Hepatocyte (in vitro differentiated cells): ENCODE results near the gene C10orf67. TPM values are rescaled to one million over a fixed set of nuclear protein-coding genes. Genes with fewer than 3 reads are reported as not detected.

Experiments used
- DNase-seq: peaks from one replicate; pipeline ENCODE4 v3.0.0-alpha.2; 2016; ENCODE audit warnings: low spot score
- H2AFZ ChIP-seq: fragments of 200-600 bp; sonication (generic); 2 replicates; pipeline ENCODE4 v1.6.0; 2016; ENCODE audit warnings: antibody characterized with exemption, mild to moderate bottlenecking
- H3K27ac ChIP-seq: fragments of 200-600 bp; sonication (generic); 2 replicates; pipeline ENCODE4 v1.5.1; 2016; ENCODE audit warnings: mild to moderate bottlenecking
- H3K27me3 ChIP-seq: fragments of 200-600 bp; sonication (generic); 2 replicates; pipeline ENCODE4 v1.6.1; 2016
- H3K36me3 ChIP-seq: fragments of 200-600 bp; sonication (generic); replicated peaks from 2 replicates; pipeline ENCODE4 v1.5.1; 2016; ENCODE audit warnings: low read depth; ENCODE audit not compliant: insufficient read depth
- H3K4me1 ChIP-seq: fragments of 200-600 bp; sonication (generic); 2 replicates; pipeline ENCODE4 v1.5.1; 2016; ENCODE audit warnings: mild to moderate bottlenecking, moderate library complexity; ENCODE audit not compliant: insufficient read depth
- H3K4me2 ChIP-seq: fragments of 200-600 bp; sonication (generic); 2 replicates; pipeline ENCODE4 v1.6.0; 2016
- H3K4me3 ChIP-seq: fragments of 200-600 bp; sonication (generic); 2 replicates; pipeline ENCODE4 v1.5.1; 2016; ENCODE audit warnings: mild to moderate bottlenecking
- H3K79me2 ChIP-seq: fragments of 200-600 bp; sonication (generic); 2 replicates; pipeline ENCODE4 v1.6.0; 2017; ENCODE audit warnings: mild to moderate bottlenecking
- H3K9me2 ChIP-seq: fragments of 200-600 bp; sonication (generic); replicated peaks from 2 replicates; pipeline ENCODE4 v1.6.0; 2017; ENCODE audit warnings: mild to moderate bottlenecking; ENCODE audit not compliant: insufficient read depth
- H3K9me3 ChIP-seq: fragments of 200-600 bp; sonication (generic); 2 replicates; pipeline ENCODE4 v1.5.1; 2016; ENCODE audit warnings: low read depth, mild to moderate bottlenecking
- H4K20me1 ChIP-seq: fragments of 200-600 bp; sonication (generic); 2 replicates; pipeline ENCODE4 v1.6.0; 2016; ENCODE audit warnings: mild to moderate bottlenecking; ENCODE audit not compliant: insufficient read depth, poor library complexity, severe bottlenecking
- EZH2 ChIP-seq: fragments of 200-600 bp; sonication (generic); IDR thresholded peaks from 2 replicates; pipeline ENCODE4 v1.6.1; 2016; ENCODE audit warnings: antibody characterized with exemption, mild to moderate bottlenecking, borderline replicate concordance
- EZH2phosphoT487 ChIP-seq: fragments of 200-600 bp; sonication (generic); IDR thresholded peaks from one replicate; pipeline ENCODE4 v1.6.1; 2018; ENCODE audit warnings: antibody characterized with exemption, mild to moderate bottlenecking, low read depth, moderate library complexity; ENCODE audit not compliant: unreplicated experiment, severe bottlenecking
- WGBS: methylation state at CpG from one replicate; pipeline ENCODE4 v1.1.6; 2016; ENCODE audit warnings: low lambda C conversion rate; ENCODE audit errors: missing lambda C conversion rate; 5-methylcytosine and 5-hydroxymethylcytosine counted together
- polyA plus RNA-seq: library from polyadenylated mRNA; unstranded; fragments of >200 nt; fragmentation: Nextera tagmentation; extraction: Ambion mirVana; gene quantifications from 2 replicates; pipeline ENCODE4 v1.2.1, GENCODE V29; 2016
- total RNA-seq: library from RNA; depleted of rRNA; stranded (reverse); fragments of >200 nt; gene quantifications from 2 replicates; pipeline ENCODE4 v1.2.3, GENCODE V29; 2014
- TF ChIP-seq, protein P1 (sequence below): fragments of 200-600 bp; sonication (generic); IDR thresholded peaks from 2 replicates; pipeline ENCODE4 v1.5.1; 2016; ENCODE audit warnings: antibody characterized with exemption, mild to moderate bottlenecking; ENCODE audit not compliant: poor library complexity

Gene C10orf67
- total and polyA plus RNA-seq, 2 experiments from 2014 or later, result 0.10 TPM; not detected in 1

DNA sequence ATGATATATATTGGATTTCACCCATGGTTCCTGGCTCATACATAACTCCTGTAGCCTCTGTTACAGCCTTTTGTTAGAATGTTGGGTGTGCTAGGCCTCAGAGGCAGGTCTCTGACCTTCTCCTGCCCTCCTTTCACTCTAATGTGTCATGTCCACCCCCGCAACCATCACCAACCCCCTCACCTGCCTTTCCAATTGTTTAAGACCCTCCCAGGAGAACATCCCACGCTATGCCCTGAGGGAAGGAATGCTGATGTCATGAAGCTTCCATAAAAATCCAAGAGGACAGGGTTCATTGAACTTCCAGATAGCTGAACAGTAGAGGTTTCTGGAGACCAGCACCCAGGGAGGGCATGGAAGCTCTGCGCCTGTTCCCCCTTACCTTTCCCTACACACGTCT is 30.8 kb upstream of the C10orf67 start:
- no peaks in the 10 kb centered on the region for H3K4me1 ChIP-seq
- H3K4me2 ChIP-seq, result no peak overlapping the region
- no peak overlapping the region for H3K27ac ChIP-seq
- no peaks in the 10 kb centered on the region for H3K9me2 ChIP-seq
- no peak overlapping the region for H2AFZ ChIP-seq
- no peak overlapping the region for H3K4me3 ChIP-seq
- 94% methylated on average over 4 of the region's 4 CpGs for WGBS
- TF ChIP-seq, protein P1, sequence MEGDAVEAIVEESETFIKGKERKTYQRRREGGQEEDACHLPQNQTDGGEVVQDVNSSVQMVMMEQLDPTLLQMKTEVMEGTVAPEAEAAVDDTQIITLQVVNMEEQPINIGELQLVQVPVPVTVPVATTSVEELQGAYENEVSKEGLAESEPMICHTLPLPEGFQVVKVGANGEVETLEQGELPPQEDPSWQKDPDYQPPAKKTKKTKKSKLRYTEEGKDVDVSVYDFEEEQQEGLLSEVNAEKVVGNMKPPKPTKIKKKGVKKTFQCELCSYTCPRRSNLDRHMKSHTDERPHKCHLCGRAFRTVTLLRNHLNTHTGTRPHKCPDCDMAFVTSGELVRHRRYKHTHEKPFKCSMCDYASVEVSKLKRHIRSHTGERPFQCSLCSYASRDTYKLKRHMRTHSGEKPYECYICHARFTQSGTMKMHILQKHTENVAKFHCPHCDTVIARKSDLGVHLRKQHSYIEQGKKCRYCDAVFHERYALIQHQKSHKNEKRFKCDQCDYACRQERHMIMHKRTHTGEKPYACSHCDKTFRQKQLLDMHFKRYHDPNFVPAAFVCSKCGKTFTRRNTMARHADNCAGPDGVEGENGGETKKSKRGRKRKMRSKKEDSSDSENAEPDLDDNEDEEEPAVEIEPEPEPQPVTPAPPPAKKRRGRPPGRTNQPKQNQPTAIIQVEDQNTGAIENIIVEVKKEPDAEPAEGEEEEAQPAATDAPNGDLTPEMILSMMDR, result no peak
- no peak for TF ChIP-seq EZH2phosphoT487
- no peak for TF ChIP-seq EZH2
- H3K9me3 ChIP-seq, result no peaks in the 10 kb centered on the region
- H3K36me3 ChIP-seq, result no peaks in the 10 kb centered on the region
- H3K79me2 ChIP-seq, result no peaks in the 10 kb centered on the region
- no peaks in the 10 kb centered on the region for H4K20me1 ChIP-seq
- H3K27me3 ChIP-seq, result no peaks in the 10 kb centered on the region
- no peak for DNase-seq

DNA sequence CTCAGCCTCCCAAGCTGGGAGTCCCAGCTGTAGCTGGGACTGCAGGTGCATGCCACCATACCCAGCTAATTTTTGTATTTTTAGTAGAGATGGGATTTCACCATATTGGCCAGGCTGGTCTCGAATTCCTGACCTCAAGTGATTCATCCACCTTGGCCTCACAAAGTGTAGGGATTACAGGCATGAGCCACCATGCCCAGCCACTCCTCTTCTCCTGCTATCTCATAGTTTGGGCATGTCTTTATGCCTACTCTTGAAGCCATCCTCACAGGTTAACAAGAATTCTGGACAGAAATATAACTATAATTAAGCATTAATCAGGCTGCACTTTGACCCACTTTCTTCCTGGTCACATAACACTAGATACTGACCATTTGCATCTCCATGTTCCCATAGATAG is 28.6 kb upstream of the C10orf67 start:
- WGBS, result 86% methylated on average over 1 of the region's 1 CpG
- Histone ChIP-seq H3K4me2 (no peak overlapping the region), H3K9me2 (no peaks in the 10 kb centered on the region)

DNA sequence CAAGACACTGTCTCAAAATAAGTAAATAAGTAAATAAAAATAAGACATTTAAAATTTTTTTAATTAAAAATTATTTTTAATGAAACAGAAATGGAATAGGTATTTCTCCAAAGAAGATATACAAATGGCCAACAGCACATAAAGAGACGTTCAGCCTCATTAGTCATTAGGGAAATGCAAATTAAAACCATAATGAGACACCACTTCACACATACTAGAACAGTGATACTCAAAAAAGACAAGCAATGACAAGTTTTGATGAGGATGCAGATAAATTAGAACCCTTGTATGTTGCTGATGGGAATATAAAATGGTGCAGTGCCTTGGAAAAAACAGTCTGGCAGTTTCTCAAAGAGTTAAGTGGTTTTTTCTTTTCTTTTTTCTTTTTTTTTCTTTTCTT is 26.5 kb upstream of the C10orf67 start:
- 70% methylated on average over 1 of the region's 1 CpG for WGBS
- H3K4me1 ChIP-seq, result no peaks in the 10 kb centered on the region
- no peak for TF ChIP-seq EZH2phosphoT487
- TF ChIP-seq, protein P1, result no peak
- no peak for TF ChIP-seq EZH2
- H3K27me3 ChIP-seq, result no peaks in the 10 kb centered on the region
- H3K9me2 ChIP-seq, result no peaks in the 10 kb centered on the region
- no peak for DNase-seq
- H3K4me2 ChIP-seq, result no peak overlapping the region
- no peak overlapping the region for H3K4me3 ChIP-seq
- H3K36me3 ChIP-seq, result no peaks in the 10 kb centered on the region
- H3K79me2 ChIP-seq, result no peaks in the 10 kb centered on the region
- no peaks in the 10 kb centered on the region for H3K9me3 ChIP-seq
- H3K27ac ChIP-seq, result no peak overlapping the region
- no peak overlapping the region for H2AFZ ChIP-seq
- H4K20me1 ChIP-seq, result no peaks in the 10 kb centered on the region

More for the DNA sequence above, 28.6 kb upstream of the C10orf67 start:
- no peak for DNase-seq
- Histone ChIP-seq H3K27me3 (no peaks in the 10 kb centered on the region), H3K79me2 (no peaks in the 10 kb centered on the region), H3K4me3 (no peak overlapping the region), H3K27ac (no peak overlapping the region), H3K36me3 (no peaks in the 10 kb centered on the region), H3K4me1 (no peaks in the 10 kb centered on the region), H3K9me3 (no peaks in the 10 kb centered on the region), H2AFZ (no peak overlapping the region), H4K20me1 (no peaks in the 10 kb centered on the region)
- TF ChIP-seq EZH2 (no peak), EZH2phosphoT487 (no peak)
- TF ChIP-seq, protein P1, result no peak

- no peaks in the 10 kb centered on the region for H4K20me1 ChIP-seq
- DNase-seq, result peak; percentile 21
Observed at GRCh38 chr10:23370106-23370505, 25.5 kb upstream of the C10orf67 start.

More at GRCh38 chr10:23370106-23370505, 25.5 kb upstream of the C10orf67 start:
- Histone ChIP-seq H3K79me2 (no peaks in the 10 kb centered on the region), H3K4me2 (no peak overlapping the region), H3K27me3 (no peaks in the 10 kb centered on the region), H3K36me3 (no peaks in the 10 kb centered on the region), H3K4me1 (no peaks in the 10 kb centered on the region), H3K9me3 (no peaks in the 10 kb centered on the region), H2AFZ (no peak overlapping the region), H3K27ac (no peak overlapping the region), H3K4me3 (no peak overlapping the region), H3K9me2 (no peaks in the 10 kb centered on the region)
- 39% methylated on average over 3 of the region's 3 CpGs for WGBS
- TF ChIP-seq EZH2 (no peak), EZH2phosphoT487 (no peak)
- TF ChIP-seq, protein P1, result no peak
